Posterior cingulate gyrus (tissue), 11 donors: ENCODE results near the gene TRAPPC10.
A peak's percentile ranks its signal among the peaks of the same experiment; 100 is the strongest.

Experiments
- DNase-seq, 10 donors: peaks; one replicate each; pipeline versions ENCODE4 v3.0.0 to v3.0.0-alpha.2; 2020 to 2021; ENCODE audit warnings: mixed read lengths in 3 of 10
- intact Hi-C: fragments of 100-400 bp; cut with DNase I; formaldehyde crosslinking; loops from one replicate; pipeline ENCODE4 v1.15.1; 2023

TRAPPC10 gene

DNA sequence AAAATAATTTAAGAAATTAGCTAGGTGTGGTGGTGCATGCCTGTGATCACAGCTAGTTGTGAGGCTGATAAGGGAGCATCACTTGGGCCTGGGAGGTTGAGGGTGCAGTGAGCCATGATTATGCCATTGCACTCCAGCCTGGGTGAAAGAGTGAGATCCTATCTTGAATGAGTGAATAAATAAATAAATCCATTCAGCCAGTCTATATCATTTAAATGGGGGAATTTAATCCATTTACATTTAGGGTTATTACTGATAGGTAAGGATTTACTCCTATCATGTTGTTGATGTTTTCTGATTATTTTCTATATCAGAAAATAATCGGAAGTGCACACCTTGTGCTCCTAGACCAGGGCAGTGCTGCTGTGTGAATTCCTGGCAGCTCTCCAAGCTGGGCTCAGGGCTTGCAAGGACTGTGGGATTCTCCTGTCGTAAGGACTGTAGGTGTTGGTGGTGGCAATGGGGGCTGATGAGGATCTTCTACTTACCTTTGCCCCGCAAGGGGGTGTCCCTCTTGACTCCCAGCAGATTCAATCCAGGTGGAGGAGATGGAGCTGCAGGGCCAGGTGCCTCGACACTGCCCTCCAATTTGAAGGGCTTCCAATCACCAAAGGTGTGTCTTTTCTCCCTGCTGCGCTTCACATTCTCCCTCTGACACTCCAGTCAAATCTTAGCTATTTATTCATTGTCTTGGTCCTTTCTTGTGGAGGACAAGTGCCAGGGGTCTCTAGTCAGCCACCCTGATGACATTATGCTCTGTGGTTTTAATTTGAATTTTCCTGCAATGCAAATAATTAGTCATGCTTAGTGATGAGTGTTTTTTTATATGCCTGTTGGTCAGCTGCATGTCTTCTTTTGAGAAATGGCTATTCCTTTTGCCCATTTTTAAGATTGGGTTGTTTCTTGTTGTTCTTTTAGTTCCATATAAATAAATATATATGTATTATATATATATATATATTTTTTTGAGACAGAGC, 14.1 kb upstream of the TRAPPC10 start:
- DNase-seq: peak in 2 of 10 donors; percentile 40 to 48
- intact Hi-C loops: no loop called here

DNA sequence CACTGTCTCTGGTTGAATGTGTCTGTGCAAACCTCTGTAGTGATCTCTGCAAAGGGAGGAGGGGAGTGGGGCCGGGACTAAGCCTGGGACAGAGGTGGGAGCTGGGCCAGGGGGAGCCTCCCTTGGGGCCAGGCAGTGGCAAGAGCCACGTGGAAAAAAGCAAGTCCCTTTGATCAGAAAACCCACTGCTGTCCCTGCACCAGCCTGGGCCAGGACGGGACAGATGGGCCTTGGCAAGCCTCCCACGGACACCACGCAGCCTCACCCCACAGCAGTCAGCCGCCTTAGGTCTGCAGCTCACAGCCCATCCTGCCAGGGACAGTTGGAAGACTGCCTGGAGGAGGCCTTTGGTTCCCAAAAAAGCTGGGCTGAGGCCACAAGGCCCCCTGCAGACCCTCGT, 11.7 kb upstream of the TRAPPC10 start:
- peak; percentile 67 to 98 (median 84) for DNase-seq

DNA sequence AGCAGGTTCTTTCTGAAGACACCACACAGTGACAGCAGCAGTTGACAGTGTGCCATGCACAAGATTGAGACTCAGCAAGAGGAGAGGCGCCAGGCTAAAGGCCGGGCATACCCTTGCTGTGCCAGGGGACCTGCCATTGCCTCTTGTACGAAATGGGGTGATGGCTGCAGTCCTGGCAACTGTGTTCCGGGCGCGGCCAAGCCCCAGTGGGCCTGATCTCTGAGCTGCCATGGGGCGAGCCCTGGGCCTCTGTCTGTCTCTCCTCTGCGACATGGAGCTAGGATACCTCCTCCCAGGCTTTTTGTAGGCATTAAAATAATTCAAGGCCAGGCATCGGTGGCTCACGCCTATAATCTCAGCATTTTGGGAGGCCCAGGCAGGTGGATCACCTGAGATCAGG, 9.6 kb upstream of the TRAPPC10 start:
- intact Hi-C loops: no loop called here
- peak in 2 of 10 donors; percentile 56 to 73 for DNase-seq

More for the DNA sequence above, 11.7 kb upstream of the TRAPPC10 start:
- intact Hi-C loops: no loop called here

DNA sequence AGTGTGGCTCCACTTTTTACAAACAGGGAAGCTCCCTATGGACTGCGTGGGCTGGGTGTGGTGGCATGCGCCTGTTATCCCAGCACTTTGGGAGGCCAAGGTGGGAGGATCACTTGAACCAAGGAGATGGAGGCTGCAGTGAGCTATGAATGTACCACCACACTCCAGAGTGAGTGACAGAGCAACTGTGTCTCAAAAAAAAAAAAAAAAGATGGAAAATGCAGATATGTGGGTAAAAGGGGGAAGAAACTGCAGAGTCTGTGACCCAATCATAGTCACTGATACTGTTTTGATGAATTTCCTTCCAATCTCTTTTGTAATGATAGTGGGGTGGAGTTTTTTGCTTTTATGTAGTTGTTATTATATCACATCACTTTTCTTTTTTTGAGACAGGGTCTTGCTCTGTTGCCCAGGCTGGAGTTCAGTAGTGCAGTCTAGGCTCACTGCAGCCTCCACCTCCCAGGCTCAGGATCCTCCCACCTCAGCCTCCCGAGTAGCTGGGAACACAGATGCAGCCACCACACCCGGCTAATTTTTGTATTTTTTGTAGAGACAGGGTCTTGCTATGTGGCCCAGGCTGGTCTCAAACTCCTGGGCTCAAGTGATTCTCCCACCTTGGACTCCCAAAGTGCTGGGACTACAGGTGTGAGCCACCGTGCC, 8.7 kb upstream of the TRAPPC10 start:
- DNase-seq: peak in 2 of 10 donors; percentile 8 to 20
- intact Hi-C loops: no loop called here

DNA sequence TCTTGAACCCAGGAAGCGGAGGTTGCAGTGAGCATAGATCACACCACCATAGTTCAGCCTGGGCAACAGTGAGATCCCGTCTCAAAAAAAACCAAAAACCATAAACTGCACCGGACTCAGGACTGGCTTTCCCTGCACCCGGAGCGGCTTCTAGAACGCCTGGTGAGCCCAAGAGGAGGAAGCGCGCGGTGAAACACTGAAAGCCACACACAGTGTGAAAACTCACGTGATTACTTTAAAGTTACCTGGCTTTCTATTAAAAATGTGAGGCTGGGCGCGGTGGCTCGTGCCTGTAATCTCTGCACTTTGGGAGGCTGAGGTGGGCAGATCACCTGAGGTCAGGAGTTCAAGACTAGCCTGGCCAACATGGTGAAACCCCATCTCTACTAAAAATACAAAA, 7.0 kb upstream of the TRAPPC10 start:
- peak in 2 of 10 donors; percentile 12 to 20 for DNase-seq
- intact Hi-C loops: loop anchor here (5.0 kb wide), 1 partner anchor 332 kb away; the partner anchor contains the start of gene CFAP410

DNA sequence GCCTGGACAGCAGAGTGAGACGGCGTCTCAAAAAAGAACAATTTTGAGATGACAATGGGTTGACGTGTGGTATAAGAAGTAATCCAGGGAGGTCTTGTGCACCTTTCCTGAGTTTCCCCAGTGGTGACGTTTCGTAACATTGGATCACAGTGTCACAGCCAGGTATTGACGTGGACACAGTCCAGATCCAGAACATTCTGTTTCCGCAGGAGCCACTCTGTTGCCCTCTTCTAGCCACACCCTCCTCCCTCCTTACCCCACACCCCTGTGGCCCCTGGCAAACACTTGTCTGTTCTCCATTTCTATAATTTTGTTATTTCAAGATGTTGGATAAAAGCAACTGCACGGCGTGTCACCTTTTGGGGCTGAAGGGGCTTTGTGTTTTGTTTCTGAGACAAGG, 6.5 kb upstream of the TRAPPC10 start:
- intact Hi-C loops: loop anchor here (5.0 kb wide), 1 partner anchor 332 kb away; the partner anchor contains the start of gene CFAP410

DNA sequence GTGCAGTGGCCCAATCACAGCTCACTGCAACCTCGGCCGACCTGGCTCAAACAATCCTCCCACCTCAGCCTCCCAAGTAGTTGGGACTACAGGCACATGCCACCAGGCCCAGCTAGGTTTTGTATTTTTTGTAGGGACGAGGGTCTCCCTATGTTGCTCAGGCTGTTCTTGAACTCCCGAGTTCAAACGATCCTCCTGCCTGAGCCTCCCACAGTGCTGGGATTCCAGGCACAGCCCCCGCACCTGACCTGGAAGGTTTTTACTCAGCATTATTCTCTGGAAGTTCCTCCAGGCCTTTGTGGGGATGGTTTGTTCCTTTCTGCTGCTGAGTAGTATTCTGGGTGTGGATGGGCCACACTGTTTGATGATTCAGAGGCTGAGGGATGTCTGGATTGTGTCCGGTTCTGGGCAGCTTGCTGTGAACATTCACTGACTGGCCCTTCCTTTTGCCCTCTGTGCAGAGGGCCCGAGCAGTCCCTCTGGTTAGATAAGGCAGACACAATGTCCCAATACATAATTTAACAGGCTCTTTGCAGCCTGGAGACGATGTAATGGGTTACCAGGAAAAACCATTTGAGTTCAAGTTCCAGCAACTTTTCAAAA, 6.0 kb upstream of the TRAPPC10 start:
- DNase-seq: peak in 2 of 10 donors; percentile 31 to 54
- intact Hi-C loops: loop anchor here (5.0 kb wide), 1 partner anchor 331 kb away; the partner anchor contains the start of gene CFAP410

More for the DNA sequence above, 6.5 kb upstream of the TRAPPC10 start:
- no peak for DNase-seq

DNA sequence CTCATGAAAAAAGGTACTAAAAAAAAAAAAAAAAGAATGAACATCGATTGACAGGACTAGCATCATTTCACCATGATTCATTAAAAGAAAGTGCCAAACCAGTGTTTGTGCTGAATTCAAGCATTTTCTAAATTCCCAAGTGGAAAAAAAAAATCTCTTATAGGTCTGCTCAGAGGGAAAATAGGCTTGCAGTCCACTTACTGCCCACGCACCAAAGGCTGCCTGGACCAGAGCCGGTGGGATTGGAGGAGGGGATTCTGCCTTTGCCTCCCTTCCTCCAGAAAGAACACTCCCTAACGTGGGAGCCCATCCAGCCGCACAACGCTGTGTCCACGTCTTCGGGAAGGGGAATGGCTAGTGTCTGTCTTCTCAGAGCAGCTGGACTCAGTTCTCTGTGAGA, 5.5 kb upstream of the TRAPPC10 start:
- intact Hi-C loops: loop anchor here (5.0 kb wide), 1 partner anchor 331 kb away; the partner anchor contains the start of gene CFAP410

DNA sequence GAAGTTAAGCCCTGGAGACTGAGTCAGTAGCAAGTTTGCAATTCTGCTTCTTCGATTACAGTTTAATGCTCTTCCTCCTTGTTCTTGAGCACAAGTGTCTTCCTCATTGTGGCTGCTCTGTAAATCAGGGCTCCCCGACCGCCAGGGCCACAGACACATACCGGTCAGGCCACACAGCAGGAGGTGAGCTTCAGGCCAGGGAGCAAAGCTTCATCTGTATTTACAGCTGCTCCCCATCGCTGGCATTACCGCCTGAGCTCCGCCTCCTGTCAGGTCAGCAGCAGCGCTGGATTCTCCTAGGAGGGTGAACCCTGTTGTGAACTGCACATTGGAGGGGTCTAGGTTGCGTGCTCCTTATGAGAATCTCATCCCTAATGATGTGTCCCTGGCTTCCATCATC, 1.7 kb upstream of the TRAPPC10 start:
- peak in 2 of 10 donors; percentile 45 to 58 for DNase-seq
- intact Hi-C loops: no loop called here

More for the DNA sequence above, 5.5 kb upstream of the TRAPPC10 start:
- peak in 2 of 10 donors; percentile 38 to 75 for DNase-seq

DNA sequence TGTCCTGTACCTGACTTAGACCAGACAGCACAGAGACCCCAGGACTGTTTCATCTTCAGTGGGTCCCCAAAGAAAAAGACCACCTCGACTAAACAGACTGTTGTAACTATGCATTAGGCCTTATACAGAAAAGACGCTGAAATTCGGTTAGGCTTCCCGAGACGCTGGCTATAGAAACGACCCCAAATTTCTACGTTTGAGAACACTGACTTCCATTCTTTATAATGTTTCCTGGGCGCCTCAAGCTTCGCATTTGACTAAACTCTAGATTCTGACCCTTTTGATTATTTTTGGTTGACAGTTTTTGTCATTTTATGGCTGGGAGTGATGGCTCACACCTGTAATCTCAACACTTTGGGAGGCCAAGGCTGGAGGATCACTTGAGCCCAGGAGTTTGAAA, 986 bp upstream of the TRAPPC10 start:
- no peak for DNase-seq
- intact Hi-C loops: no loop called here

DNA sequence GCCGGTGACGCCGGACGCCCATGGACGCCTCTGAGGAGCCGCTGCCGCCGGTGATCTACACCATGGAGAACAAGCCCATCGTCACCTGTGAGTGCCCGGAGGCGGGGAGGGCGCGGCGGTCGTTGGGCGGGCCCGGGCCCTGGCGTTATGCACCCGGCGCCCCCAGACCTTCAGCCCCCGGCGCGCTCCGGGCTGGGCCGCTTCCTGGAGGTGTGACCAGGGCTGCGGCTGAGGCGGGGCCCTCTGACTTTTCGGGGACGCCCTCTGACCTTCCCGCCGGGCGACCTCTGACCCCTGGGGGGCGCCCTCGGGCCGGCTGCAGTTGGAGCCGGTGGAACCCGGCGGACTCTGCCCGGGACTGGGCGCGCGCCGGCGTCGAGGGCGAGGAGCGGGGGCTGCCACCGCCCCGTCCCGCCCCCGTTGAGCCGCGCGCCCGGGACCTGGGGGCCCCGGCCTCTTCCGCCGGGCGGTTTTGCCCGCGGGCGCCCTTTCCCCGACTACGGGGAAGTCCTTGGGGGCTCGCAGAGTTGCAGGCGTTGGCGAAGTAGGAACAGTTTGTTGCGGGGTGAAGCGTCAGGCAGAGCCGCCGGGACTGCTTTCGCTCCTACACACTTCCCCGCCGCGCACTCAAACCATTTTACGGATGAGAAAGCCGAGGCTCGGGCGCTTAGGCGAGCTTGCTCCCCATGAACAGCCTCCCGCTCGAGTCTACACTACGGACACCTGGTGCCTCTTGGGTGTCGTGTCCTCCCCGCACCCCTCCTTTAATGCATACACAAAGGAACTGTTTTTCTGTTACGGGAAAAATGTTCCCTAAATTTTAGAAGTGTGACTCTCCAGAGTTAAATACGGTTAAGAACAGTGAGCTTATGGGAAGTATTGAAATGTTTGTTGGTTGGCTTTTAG, 618 bp downstream of the TRAPPC10 start:
- DNase-seq: peak; percentile 36 to 94 (median 57)
- intact Hi-C loops: no loop called here

DNA sequence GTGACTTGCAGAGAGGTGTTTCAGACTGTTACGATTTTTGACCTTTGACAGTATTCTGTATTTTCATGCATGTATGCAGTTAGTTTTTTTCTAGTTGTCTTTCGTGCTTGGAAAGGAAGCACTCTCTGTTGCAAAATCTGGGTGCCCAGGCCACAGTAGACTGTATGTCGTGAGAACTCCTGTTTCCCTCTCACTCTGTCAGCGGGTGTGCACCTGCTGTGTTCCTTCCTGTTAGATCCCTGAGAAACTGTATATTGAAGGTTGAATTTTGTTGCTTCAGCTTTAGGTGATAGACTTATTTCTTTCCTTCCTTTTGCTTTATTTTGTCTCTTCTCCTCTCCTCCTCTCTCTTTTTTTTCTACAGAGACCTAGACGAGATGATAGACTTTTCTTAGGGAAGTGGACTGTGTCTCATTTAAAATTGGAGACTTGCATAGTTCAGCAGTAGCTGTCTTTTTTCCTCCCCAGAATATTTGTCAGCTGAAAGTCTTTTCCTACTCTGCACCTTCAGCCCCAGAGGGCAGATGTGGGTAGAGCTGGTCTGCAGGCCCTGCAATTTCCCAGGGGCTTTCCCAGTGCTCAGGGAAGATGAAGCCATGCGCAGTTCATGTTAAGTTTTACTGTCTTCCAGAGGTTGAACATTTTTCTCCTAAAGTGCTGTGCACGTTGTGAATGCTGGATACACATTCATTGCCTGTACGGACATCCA, 1.4 kb downstream of the TRAPPC10 start:
- peak in 2 of 10 donors; percentile 33 to 65 for DNase-seq
- intact Hi-C loops: no loop called here

DNA sequence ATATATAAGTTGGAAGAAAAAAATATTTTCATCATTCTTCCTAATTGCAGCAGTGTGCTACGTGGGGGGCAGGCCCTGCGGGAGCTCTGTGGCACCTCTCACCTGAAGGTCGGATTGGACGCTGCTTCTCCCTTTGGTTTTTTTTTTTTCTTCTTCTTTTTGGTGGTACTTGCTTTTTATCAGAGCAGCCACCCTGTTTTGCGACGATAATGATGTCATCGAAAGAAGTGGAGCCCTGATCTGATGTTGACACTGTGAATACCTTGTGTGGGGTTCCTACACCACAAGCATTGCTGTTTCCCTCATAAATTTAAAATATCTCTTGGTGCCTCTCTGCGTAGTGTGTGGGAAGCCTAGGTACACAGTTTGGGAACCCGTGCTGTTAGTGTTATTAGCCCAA, 5.5 kb downstream of the TRAPPC10 start:
- intact Hi-C loops: no loop called here
- DNase-seq: peak in 2 of 10 donors; percentile 14 to 32

DNA sequence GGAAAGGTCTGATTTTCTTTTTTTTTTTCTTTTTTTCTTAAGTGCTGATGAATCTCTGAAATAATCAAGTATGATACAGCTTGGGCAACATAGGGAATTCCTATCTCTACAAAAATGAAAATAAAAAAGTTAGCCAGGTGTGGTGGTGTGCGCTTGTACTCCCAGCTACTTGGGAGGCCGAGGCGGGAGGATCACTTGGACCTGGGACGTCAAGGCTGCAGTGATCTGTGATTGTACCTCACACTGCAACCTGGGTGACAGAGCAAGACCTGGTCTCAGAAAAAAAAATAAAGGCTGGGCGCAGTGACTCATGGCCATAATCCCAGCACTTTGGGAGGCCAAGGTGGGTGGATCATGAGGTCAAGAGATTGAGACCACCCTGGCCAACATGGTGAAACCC, 6.0 kb downstream of the TRAPPC10 start:
- intact Hi-C loops: no loop called here
- DNase-seq: peak in 2 of 10 donors; percentile 30 to 72

DNA sequence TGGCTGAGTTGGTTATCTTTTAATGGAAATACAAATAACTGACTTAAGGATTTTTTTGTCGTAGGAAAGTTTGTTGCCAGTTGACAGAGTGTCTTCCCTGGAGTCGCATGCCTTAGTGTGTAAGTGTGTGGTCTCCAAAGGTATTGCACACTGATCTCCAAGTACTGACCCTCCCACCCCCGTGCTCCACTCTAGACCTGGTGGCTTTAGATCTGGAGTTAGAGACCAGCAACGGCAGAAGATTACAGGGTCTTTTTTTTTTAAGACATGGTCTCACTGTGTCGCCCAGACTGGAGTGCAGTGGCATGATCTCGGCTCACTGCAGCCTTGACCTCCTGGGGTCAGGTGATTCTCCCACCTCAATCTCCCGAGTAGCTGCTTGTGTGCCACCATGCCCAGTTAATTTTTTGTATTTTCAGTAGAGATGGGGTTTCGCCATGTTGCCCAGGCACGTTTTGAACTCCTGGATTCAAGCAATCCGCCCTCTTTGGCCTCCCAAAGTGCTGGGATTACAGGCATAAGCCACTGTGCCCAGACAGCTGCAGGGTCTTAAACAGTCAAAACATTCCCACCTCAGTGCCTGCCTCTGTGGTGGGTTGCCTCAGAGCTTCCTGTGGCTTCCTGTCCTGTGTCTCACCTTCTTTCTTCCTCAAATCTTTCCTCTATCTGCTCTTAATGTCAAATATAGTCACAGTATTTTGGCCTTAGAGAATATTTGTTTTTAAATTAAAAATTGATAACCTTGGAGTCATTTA, 6.9 kb downstream of the TRAPPC10 start:
- DNase-seq: peak in 2 of 10 donors; percentile 13 to 20
- intact Hi-C loops: no loop called here

DNA sequence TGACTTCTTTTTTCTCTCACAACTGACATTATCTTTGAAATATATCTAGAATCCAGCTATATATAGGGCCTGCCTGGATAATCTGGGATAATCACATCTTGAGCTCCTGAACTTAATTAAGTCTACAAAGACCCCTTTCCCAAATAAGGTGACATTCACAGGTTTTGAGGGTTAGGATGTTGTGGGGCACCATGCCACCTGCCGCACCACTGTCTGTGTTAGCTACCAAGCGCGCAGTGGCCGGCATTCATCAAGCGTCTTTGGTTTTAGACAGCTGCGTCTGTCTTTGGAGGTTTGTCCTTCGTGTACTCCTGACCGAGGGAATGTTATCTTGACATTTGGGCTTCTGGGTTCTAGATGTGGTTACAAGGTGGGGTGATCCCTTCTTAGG, 7.5 kb downstream of the TRAPPC10 start:
- intact Hi-C loops: no loop called here
- DNase-seq: peak in 2 of 10 donors; percentile 11 to 49

DNA sequence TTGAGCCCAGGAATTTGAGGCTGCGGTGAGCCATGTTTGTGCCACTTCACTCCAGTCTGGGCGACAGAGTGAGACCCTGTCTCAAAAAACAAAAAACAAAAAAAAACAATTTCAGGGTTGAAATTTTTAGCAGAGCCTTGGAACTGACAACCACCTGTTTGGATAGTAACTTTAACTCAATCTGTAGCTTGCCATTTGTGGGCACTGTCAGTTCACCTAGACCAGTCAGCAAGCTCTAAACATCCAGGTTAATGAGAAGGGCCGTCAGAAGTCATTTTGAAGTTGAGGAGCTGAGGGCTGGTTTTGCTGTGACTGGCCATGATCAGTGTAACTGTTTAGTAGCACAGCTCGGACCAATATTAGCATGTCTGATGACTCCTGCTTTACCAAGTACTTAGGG, 8.4 kb downstream of the TRAPPC10 start:
- intact Hi-C loops: no loop called here
- peak in 1 of 10 donors; percentile 31 for DNase-seq

DNA sequence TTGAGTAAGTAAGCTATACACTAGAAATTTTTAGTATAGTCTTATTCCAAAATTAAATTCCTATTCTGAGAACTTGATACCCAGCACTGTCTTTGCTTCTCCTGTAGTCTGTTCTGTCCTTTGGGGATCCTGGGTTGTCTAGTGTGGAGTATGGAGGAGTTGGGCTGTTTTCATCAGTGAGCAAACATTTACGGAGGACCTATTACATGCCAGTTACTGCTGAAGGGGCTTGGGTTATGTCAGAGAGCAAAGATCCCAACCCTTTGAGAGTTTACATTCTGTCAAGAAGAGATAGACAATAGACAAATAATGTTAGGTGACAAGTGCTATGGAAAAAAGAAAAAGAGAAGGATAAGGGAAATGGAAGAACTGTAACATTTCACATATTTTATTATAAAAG, 9.0 kb downstream of the TRAPPC10 start:
- intact Hi-C loops: no loop called here
- no peak for DNase-seq
